ENCODE results near the gene ZNF526.

ZNF526 gene

DNA sequence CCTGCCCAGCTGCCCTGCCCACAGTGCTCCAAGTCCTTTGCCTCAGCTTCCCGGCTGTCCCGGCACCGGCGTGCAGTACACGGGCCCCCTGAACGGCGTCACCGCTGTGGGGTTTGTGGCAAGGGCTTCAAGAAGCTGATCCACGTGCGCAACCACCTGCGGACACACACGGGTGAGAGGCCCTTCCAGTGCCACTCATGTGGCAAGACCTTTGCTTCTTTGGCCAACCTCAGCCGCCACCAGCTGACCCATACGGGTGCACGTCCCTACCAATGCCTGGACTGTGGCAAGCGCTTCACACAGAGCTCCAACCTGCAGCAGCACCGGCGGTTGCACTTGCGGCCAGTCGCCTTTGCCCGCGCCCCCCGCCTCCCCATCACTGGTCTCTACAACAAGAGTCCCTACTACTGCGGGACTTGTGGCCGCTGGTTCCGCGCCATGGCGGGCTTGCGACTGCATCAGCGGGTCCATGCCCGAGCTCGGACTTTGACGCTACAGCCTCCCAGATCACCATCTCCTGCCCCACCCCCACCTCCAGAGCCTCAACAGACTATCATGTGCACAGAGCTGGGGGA is 5.7 kb downstream of the ZNF526 start:
- DNase-seq (ENCODE audit: low read depth) = no peak

DNA sequence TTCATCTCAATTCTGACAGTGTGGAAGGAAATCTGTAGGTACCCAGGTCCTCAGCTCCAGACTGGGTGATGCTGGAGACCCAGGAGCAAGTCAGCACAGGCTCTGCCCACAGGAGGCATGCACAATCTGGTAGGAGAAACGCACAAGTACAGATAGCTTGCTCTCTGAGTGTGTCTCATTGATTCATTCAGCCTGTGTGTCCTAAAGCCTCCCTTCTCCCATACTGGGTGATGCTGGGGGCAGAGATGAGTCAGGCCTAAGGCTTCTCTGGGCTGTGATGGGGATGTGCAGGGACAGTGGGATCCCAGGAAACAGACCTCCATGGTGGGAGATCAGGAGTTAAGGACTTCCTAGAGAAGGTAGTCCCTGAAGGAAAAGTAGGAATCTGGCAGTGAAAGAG is 6.8 kb downstream of the ZNF526 start:
- DNase-seq (ENCODE audit: low read depth) = no peak

DNA sequence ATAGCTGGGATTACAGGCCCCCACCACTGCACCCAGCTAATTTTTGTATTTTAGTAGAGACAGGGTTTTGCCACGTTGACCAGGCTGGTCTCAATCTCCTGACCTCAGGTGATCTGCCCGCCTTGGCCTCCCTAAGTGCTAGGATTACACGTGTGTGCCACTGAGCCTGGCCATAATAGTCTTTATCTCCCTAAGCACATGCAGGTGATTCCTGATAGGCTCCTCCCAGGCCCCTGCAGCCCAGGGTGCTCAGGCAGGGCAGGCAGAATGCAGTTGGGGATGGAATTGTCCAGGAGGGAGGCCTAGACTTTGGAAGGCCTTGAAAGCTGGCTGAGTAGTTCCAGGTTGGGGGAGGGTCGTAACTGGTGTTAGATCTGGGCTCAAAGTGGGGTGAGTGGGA is 8.5 kb downstream of the ZNF526 start:
- DNase-seq (ENCODE audit: low read depth) = no peak

GRCh38 chr19:42229301-42229854 is 9.3 kb downstream of the ZNF526 start:
- DNase-seq (ENCODE audit: low read depth) = no peak

GRCh38 chr19:42229855-42230351 is 9.8 kb downstream of the ZNF526 start:
- no peak for DNase-seq (ENCODE audit: low read depth)

- no peak for DNase-seq (ENCODE audit: low read depth)
Observed at GRCh38 chr19:42230571-42230970, 10.5 kb downstream of the ZNF526 start.

DNA sequence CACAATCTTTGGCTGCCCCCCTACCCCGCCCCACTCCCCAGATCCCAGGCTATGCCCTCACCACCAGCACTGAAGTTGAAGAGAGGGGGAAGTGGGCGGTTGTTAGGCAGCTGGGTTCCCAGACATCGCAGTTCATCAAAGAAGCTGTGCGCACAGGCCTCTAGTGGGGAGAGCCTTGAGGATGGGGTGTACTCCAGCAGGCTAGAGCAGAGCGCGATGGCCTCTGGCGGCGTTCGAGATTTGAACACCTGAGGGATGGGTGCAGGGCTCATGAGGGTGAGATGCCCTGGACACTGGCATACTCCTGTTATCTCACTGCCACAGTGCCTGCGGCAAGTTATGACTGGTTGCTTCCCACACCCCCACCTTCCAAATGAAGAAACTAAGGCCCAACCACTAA is 12.3 kb downstream of the ZNF526 start:
- DNase-seq (ENCODE audit: low read depth) = no peak

GRCh38 chr19:42233106-42233505 is 13.0 kb downstream of the ZNF526 start:
- no peak for DNase-seq (ENCODE audit: low read depth)

GRCh38 chr19:42233678-42234292 is 13.7 kb downstream of the ZNF526 start:
- no peak for DNase-seq (ENCODE audit: low read depth)

DNA sequence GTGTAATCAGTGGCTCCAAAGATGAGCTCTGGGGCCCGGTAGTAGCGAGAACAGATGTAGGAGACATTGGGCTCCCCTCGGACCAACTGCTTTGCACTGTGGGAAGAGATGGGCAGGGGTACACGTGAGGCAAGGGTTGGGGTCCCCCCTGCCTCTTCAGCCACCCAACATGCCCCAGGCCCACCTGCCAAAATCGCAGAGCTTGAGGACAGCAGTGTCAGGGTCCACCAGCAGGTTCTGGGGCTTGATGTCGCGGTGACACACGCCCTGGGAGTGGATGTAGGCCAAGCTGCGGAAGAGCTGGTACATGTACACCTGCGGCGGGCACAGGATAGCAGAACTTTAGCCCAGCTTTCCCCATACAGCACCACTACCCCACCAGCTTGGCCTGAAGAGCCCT is 14.3 kb downstream of the ZNF526 start:
- no peak for DNase-seq (ENCODE audit: low read depth)

- no peak for DNase-seq (ENCODE audit: low read depth)
Observed at GRCh38 chr19:42235181-42235580, 15.1 kb downstream of the ZNF526 start.

DNA sequence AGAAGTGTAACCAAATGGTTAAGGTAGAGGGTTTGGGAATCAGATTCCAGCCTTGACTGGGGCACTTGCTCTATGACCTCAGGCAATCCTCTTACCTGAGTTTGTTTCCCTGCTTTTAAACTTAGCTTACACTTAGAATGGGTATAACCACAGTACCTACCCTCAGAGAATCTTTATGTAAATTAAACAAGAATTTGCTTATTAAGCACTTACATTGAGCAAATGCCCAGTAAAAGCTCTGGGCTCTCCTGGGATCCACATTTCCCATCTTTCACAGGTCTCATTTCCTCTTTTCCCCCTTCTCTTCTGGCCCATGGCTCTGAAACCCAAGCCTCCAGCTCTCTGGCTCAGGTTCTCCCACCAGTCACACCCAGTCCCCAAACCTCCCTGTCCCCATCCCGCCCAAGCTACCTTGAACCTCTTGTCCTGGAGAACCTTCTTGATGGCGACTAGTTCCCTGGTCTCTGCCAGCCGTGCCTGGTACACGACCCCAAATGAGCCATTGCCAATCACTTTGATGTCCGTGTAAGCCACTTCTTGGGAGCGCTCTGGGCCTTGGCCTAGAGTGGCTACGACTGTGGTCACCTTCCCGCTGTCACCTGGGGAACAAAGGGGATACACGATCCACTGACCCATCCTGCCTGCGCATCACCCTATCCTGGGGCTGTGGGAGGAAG is 19.6 kb downstream of the ZNF526 start:
- DNase-seq (ENCODE audit: low read depth) = no peak

GRCh38 chr19:42241279-42241678 is 21.2 kb downstream of the ZNF526 start:
- DNase-seq (ENCODE audit: low read depth) = no peak

GRCh38 chr19:42242069-42242511 is 22.0 kb downstream of the ZNF526 start:
- DNase-seq (ENCODE audit: low read depth) = no peak

- peak; percentile 76 for DNase-seq (ENCODE audit: low read depth)
Observed at GRCh38 chr19:42242512-42243409, 22.6 kb downstream of the ZNF526 start, which contains the start of gene GSK3A. Gene GSK3A, minus strand, starts transcription at chr19:42242602. Its CDS starts 137 bp downstream, at chr19:42242465.

GRCh38 chr19:42244347-42245220 is 24.5 kb downstream of the ZNF526 start:
- DNase-seq (ENCODE audit: low read depth) = peak; percentile 78

GRCh38 chr19:42245231-42245630 is 25.1 kb downstream of the ZNF526 start:
- no peak for DNase-seq (ENCODE audit: low read depth)

GRCh38 chr19:42246143-42246921 is 26.2 kb downstream of the ZNF526 start:
- DNase-seq (ENCODE audit: low read depth) = no peak

DNA sequence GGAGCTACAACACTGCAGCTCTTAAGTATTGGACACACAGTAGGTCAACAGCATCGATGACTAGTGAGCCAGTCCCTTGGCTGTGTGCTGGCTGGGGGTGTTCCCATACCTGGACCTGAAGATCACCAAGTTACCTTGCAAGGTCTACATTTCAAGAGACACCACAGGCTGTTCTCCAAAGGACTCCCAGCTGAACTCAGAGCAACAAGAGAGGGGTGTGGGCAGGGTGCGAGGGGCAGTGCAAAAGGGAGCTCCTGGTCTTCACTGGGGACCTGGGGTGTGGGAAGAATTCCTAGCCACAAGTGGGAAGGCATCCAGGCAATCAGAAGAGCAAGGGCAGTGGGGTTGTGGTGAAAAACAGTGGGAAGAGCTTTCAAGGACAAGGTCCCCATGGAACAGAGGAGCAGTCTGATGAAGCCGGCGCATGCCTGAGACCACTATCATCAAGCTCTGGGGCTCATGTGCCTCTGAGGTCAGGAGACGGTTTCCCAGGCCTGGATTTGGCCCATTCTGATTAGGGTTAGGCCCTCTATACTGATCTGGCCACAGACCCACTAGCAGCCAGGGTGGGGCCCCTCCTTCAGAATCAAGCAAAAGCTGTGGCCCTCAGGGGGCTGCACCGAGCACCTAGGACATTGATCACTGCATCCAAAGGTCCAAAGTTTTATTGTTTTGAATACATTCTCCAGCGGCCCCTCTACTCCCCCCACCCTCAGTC is 27.0 kb downstream of the ZNF526 start:
- no peak for DNase-seq (ENCODE audit: low read depth)
